Activated CD4-positive, alpha-beta T cell treated with anti-CD3 and anti-CD28 coated beads, Interleukin-10, Interleukin-2, amounts not matched to agents 100 ng/mL and 50 ng/mL, durations not matched to agents 16 hours and 8 hours (primary cell): ENCODE measurements around the gene C1orf210.

Experiments
- DNase-seq: peaks from one replicate; pipeline ENCODE4 v3.0.0-alpha.2; 2020

Gene C1orf210

GRCh38 chr1:43293176-43293575 lies 7.8 kb upstream of the C1orf210 start:
- DNase-seq: no peak

- no peak for DNase-seq
Measured at GRCh38 chr1:43292679-43293078, 7.3 kb upstream of the C1orf210 start.

- DNase-seq: no peak
Measured at GRCh38 chr1:43292216-43292615, 6.8 kb upstream of the C1orf210 start.

GRCh38 chr1:43288785-43289706 lies 3.7 kb upstream of the C1orf210 start:
- no peak for DNase-seq

- DNase-seq: no peak
Measured at GRCh38 chr1:43288058-43288784, 2.8 kb upstream of the C1orf210 start.

GRCh38 chr1:43286533-43286932 lies 1.2 kb upstream of the C1orf210 start:
- no peak for DNase-seq

- DNase-seq: no peak
Measured at GRCh38 chr1:43286115-43286514, 734 bp upstream of the C1orf210 start.

- no peak for DNase-seq
Measured at GRCh38 chr1:43284546-43285110, 753 bp downstream of the C1orf210 start.

GRCh38 chr1:43284065-43284464 lies 1.3 kb downstream of the C1orf210 start:
- no peak for DNase-seq

GRCh38 chr1:43282220-43283195 lies 2.9 kb downstream of the C1orf210 start:
- no peak for DNase-seq

- DNase-seq: no peak
Measured at GRCh38 chr1:43280692-43281091, 4.7 kb downstream of the C1orf210 start.

GRCh38 chr1:43279666-43280065 lies 5.7 kb downstream of the C1orf210 start:
- no peak for DNase-seq

GRCh38 chr1:43279161-43279560 lies 6.2 kb downstream of the C1orf210 start:
- DNase-seq: no peak

- no peak for DNase-seq
Measured at GRCh38 chr1:43277116-43277876, 8.1 kb downstream of the C1orf210 start.

- DNase-seq: no peak
Measured at GRCh38 chr1:43276673-43277072, 8.7 kb downstream of the C1orf210 start.

GRCh38 chr1:43275826-43276620 lies 9.4 kb downstream of the C1orf210 start:
- DNase-seq: no peak

- no peak for DNase-seq
Measured at GRCh38 chr1:43274804-43275180, 10.6 kb downstream of the C1orf210 start.

GRCh38 chr1:43274125-43274803 lies 11.1 kb downstream of the C1orf210 start:
- peak; percentile 69 for DNase-seq

GRCh38 chr1:43273708-43274107 lies 11.7 kb downstream of the C1orf210 start:
- DNase-seq: no peak
